WTC11 (cell line): Measurements from ENCODE around the gene AGAP3. TPM values are rescaled to one million over a fixed set of nuclear protein-coding genes. Genes with fewer than 3 reads are reported as not detected.

Experiments used
- ATAC-seq: fragments of 200-7000 bp; cut with Tn5 transposase; 2 replicates; pipeline ENCODE4 v1.10.0; 2021; ENCODE audit warnings: mild to moderate bottlenecking, moderate library complexity
- CTCF ChIA-PET: fragments of 300-600 bp; sonication (Branson Sonifier 250); formaldehyde crosslinking; loops from one replicate; lab custom pipeline; 2021; ENCODE audit warnings: antibody characterized with exemption; lab: Charles Lee
- POLR2A ChIA-PET: fragments of 350-600 bp; sonication (Branson Sonifier 250); formaldehyde crosslinking; loops from one replicate; lab custom pipeline; 2021; ENCODE audit warnings: antibody characterized with exemption; lab: Charles Lee
- DNase-seq: peaks from one replicate; pipeline ENCODE4 v3.0.0; 2021; ENCODE audit warnings: low spot score
- H3K27ac Mint-ChIP-seq: 2 replicates; pipeline ENCODE4 v1.8.0; 2021; ENCODE audit warnings: mixed read lengths
- H3K27me3 Mint-ChIP-seq: 2 replicates; pipeline ENCODE4 v1.8.0; 2021; ENCODE audit warnings: low read depth, mild to moderate bottlenecking, moderate library complexity, mixed read lengths
- H3K36me3 Mint-ChIP-seq: 2 replicates; pipeline ENCODE4 v1.8.0; 2021; ENCODE audit warnings: mixed read lengths
- H3K4me1 Mint-ChIP-seq: 2 replicates; pipeline ENCODE4 v1.8.0; 2022; ENCODE audit warnings: mixed read lengths
- H3K4me3 Mint-ChIP-seq: 2 replicates; pipeline ENCODE4 v1.8.0; 2021; ENCODE audit warnings: mild to moderate bottlenecking, moderate library complexity, mixed read lengths
- H3K9me3 Mint-ChIP-seq: 2 replicates; pipeline ENCODE4 v1.8.0; 2021; ENCODE audit warnings: mixed read lengths
- ELF4 ChIP-seq: sonication (generic); formaldehyde crosslinking; IDR thresholded peaks from 2 replicates; pipeline ENCODE4 v1.8.1; 2022; ENCODE audit warnings: low read depth, mild to moderate bottlenecking, moderate library complexity, missing genetic modification reagents
- HMGA2 ChIP-seq: fragments of 250-450 bp; sonication (Bioruptor Pico); IDR thresholded peaks from 2 replicates; pipeline ENCODE4 v1.4.0; 2021; ENCODE audit warnings: mild to moderate bottlenecking, moderate library complexity
- JUN ChIP-seq: sonication (generic); formaldehyde crosslinking; IDR thresholded peaks from 2 replicates; pipeline ENCODE4 v1.8.0; 2023; ENCODE audit warnings: mild to moderate bottlenecking, missing genetic modification reagents
- NFE2L1 ChIP-seq: sonication (generic); formaldehyde crosslinking; IDR thresholded peaks from 2 replicates; pipeline ENCODE4 v1.8.1; 2023; ENCODE audit warnings: missing genetic modification reagents
- PRRX2 ChIP-seq: fragments of 250-450 bp; sonication (Bioruptor Pico); IDR thresholded peaks from 2 replicates; pipeline ENCODE4 v1.8.0; 2021; ENCODE audit warnings: mild to moderate bottlenecking
- RELA ChIP-seq: sonication (generic); formaldehyde crosslinking; IDR thresholded peaks from 2 replicates; pipeline ENCODE4 v1.8.1; 2022; ENCODE audit warnings: missing genetic modification reagents, mild to moderate bottlenecking, borderline replicate concordance
- TEAD1 ChIP-seq: sonication (generic); formaldehyde crosslinking; IDR thresholded peaks from 2 replicates; pipeline ENCODE4 v1.8.0; 2022; ENCODE audit warnings: mild to moderate bottlenecking, missing genetic modification reagents
- ZNF121 ChIP-seq: sonication (generic); formaldehyde crosslinking; IDR thresholded peaks from 2 replicates; pipeline ENCODE4 v1.8.0; 2023; ENCODE audit warnings: missing genetic modification reagents
- ZNF416 ChIP-seq: fragments of 250-450 bp; sonication (Bioruptor Pico); IDR thresholded peaks from 2 replicates; pipeline ENCODE4 v1.9.0; 2021; ENCODE audit warnings: mild to moderate bottlenecking, inconsistent platforms
- total RNA-seq: library from RNA; stranded (reverse); gene quantifications from 3 replicates; pipeline ENCODE4 v1.2.3, GENCODE V29; 2021
- TF ChIP-seq, protein P1 (sequence below): fragments of 250-450 bp; sonication (Bioruptor Pico); IDR thresholded peaks from 2 replicates; pipeline ENCODE4 v1.9.0; 2021; ENCODE audit warnings: moderate library complexity, mild to moderate bottlenecking, inconsistent platforms, borderline replicate concordance
- TF ChIP-seq, protein P2 (sequence below): sonication (generic); formaldehyde crosslinking; IDR thresholded peaks from 2 replicates; pipeline ENCODE4 v1.8.0; 2023; ENCODE audit warnings: mild to moderate bottlenecking, missing genetic modification reagents
- TF ChIP-seq, protein P3 (sequence below): sonication (generic); formaldehyde crosslinking; IDR thresholded peaks from 2 replicates; pipeline ENCODE4 v1.8.0; 2023; ENCODE audit warnings: missing genetic modification reagents
- TF ChIP-seq, protein P4 (sequence below): sonication (generic); formaldehyde crosslinking; IDR thresholded peaks from 2 replicates; pipeline ENCODE4 v1.8.1; 2023; ENCODE audit warnings: mild to moderate bottlenecking, missing genetic modification reagents
- TF ChIP-seq, protein P5 (sequence below): sonication (generic); formaldehyde crosslinking; IDR thresholded peaks from 2 replicates; pipeline ENCODE4 v1.8.1; 2023; ENCODE audit warnings: mild to moderate bottlenecking, missing genetic modification reagents

AGAP3 gene
- total RNA-seq, 1 experiment from 2014 or later: 163 TPM

DNA sequence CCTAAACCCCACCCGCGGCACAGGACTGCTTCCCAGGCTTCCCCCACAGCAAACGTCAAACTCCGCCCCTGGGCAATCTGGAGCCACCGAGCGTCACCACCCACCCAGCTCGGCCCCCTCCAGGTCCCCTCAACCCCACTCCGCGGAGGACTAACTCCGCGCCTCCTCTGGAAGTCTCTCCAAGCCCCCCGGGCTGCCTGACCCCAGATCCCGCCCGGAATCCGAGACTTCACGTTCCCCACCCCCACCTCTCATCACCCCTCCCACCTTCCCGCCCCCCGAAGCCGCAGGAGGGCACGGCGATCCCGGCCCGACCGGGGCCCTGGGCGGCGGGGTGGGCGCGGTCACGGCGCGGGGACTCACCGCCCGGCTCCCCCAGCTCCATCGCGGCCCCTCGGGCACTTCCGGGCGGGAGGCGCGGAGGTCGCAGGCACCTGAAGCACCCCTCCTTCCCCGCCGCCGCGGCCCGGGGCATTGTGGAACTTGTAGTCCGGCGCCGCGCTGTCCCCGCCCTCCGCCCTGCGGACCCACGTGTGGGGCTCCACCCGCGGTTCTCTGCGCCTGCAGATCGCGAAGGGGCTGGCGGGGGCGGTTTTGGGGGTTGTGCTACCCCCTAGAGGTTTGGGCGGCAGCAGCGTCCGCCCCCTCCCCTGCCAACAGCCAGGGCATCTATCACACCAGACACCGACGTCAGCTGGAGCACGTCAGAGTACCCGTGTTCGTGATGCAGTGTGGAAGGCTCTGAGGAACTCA lies 3.0 kb upstream of the AGAP3 start, which contains the start of gene TMUB1 (continued):
- TF ChIP-seq, protein P1, sequence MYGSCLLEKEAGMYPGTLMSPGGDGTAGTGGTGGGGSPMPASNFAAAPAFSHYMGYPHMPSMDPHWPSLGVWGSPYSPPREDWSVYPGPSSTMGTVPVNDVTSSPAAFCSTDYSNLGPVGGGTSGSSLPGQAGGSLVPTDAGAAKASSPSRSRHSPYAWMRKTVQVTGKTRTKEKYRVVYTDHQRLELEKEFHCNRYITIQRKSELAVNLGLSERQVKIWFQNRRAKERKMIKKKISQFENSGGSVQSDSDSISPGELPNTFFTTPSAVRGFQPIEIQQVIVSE (CRISPR knock-in tag): no peak
- TF ChIP-seq HMGA2 (CRISPR knock-in tag): no peak
- no peak for TF ChIP-seq RELA (CRISPR knock-in tag)
- TF ChIP-seq JUN (CRISPR knock-in tag): no peak
- TF ChIP-seq, all 79 proteins: peak for 8

DNA sequence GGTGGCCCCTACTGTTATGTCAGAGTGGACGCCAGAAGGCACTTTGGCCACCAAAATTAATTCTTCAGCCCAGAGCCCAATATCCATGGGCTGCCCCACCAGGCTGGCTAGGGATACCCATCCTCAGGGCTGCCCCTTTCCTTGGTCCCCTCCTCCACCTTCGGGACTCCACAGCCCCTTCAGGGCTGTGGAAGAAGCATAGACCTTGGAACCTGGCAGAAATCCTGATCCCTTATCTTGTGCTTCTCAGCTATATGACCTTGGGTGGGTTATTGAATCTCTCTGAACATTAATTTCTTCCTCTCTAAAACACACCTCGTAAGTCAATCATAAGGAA lies 2.5 kb upstream of the AGAP3 start:
- DNase-seq (no peak), ATAC-seq (no peak)
- no peaks in the 10 kb centered on the region for H3K9me3 Mint-ChIP-seq
- H3K27me3 Mint-ChIP-seq: peaks cover 10% of the 10 kb centered on the region
- no peaks in the 10 kb centered on the region for H3K36me3 Mint-ChIP-seq
- ChIA-PET POLR2A (interaction anchor here (1.9 kb wide), 1 partner anchor 21 kb away, joined by 7 read pairs; no protein-coding TSS in a partner anchor), CTCF (interaction anchor here (1.0 to 1.9 kb wide), 5 partner anchors 28 to 75 kb away, joined by 3 to 5 read pairs (median 5); no protein-coding TSS in a partner anchor)
- H3K4me1 Mint-ChIP-seq: peaks cover 37% of the 10 kb centered on the region
- peak overlapping the region; percentile 87 for H3K4me3 Mint-ChIP-seq
- H3K27ac Mint-ChIP-seq: no peak overlapping the region
- TF ChIP-seq, protein P2, sequence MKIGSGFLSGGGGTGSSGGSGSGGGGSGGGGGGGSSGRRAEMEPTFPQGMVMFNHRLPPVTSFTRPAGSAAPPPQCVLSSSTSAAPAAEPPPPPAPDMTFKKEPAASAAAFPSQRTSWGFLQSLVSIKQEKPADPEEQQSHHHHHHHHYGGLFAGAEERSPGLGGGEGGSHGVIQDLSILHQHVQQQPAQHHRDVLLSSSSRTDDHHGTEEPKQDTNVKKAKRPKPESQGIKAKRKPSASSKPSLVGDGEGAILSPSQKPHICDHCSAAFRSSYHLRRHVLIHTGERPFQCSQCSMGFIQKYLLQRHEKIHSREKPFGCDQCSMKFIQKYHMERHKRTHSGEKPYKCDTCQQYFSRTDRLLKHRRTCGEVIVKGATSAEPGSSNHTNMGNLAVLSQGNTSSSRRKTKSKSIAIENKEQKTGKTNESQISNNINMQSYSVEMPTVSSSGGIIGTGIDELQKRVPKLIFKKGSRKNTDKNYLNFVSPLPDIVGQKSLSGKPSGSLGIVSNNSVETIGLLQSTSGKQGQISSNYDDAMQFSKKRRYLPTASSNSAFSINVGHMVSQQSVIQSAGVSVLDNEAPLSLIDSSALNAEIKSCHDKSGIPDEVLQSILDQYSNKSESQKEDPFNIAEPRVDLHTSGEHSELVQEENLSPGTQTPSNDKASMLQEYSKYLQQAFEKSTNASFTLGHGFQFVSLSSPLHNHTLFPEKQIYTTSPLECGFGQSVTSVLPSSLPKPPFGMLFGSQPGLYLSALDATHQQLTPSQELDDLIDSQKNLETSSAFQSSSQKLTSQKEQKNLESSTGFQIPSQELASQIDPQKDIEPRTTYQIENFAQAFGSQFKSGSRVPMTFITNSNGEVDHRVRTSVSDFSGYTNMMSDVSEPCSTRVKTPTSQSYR: no peak
- TF ChIP-seq ZNF416 (CRISPR knock-in tag): no peak

DNA sequence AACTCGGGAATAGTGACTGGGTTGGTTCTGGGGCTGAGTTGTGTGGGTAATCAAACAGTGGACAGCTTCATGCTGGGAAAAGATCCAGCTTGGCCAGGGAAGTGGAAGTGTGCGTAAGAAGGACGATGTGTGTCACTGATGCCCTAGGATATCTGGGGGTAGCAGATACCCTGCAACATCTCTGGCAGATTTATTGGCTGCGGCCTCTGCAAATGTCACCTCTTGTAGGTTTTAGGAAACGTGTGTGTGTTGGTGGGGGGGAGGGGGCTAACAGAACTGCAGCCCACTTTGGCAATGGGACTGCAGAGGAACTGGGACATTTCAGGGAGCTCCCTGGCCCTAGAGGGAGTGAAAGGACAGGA lies 965 bp upstream of the AGAP3 start:
- H3K9me3 Mint-ChIP-seq: no peaks in the 10 kb centered on the region
- ChIA-PET POLR2A (interaction anchor here (0.7 to 1.0 kb wide), 6 partner anchors 23 to 142 kb away, joined by 3 to 6 read pairs (median 4); no protein-coding TSS in a partner anchor), CTCF (interaction anchor here (0.6 to 2.1 kb wide), 17 partner anchors 8 to 142 kb away, joined by 3 to 19 read pairs (median 4); partner anchors contain the start of genes ABCB8 and ABCF2)
- H3K36me3 Mint-ChIP-seq: no peaks in the 10 kb centered on the region
- ATAC-seq (no peak), DNase-seq (no peak)
- H3K27ac Mint-ChIP-seq: peak overlapping the region; percentile 67
- no peak for TF ChIP-seq ZNF121 (CRISPR knock-in tag)
- no peak for TF ChIP-seq NFE2L1 (CRISPR knock-in tag)
- no peak for TF ChIP-seq ELF4 (CRISPR knock-in tag)
- TF ChIP-seq, protein P3, sequence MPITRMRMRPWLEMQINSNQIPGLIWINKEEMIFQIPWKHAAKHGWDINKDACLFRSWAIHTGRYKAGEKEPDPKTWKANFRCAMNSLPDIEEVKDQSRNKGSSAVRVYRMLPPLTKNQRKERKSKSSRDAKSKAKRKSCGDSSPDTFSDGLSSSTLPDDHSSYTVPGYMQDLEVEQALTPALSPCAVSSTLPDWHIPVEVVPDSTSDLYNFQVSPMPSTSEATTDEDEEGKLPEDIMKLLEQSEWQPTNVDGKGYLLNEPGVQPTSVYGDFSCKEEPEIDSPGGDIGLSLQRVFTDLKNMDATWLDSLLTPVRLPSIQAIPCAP (CRISPR knock-in tag): no peak
- TF ChIP-seq, protein P4, sequence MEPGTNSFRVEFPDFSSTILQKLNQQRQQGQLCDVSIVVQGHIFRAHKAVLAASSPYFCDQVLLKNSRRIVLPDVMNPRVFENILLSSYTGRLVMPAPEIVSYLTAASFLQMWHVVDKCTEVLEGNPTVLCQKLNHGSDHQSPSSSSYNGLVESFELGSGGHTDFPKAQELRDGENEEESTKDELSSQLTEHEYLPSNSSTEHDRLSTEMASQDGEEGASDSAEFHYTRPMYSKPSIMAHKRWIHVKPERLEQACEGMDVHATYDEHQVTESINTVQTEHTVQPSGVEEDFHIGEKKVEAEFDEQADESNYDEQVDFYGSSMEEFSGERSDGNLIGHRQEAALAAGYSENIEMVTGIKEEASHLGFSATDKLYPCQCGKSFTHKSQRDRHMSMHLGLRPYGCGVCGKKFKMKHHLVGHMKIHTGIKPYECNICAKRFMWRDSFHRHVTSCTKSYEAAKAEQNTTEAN (CRISPR knock-in tag): no peak
- peak; percentile 46; the same call in 1 of the 2 replicates for TF ChIP-seq TEAD1 (CRISPR knock-in tag)
- TF ChIP-seq, protein P5, sequence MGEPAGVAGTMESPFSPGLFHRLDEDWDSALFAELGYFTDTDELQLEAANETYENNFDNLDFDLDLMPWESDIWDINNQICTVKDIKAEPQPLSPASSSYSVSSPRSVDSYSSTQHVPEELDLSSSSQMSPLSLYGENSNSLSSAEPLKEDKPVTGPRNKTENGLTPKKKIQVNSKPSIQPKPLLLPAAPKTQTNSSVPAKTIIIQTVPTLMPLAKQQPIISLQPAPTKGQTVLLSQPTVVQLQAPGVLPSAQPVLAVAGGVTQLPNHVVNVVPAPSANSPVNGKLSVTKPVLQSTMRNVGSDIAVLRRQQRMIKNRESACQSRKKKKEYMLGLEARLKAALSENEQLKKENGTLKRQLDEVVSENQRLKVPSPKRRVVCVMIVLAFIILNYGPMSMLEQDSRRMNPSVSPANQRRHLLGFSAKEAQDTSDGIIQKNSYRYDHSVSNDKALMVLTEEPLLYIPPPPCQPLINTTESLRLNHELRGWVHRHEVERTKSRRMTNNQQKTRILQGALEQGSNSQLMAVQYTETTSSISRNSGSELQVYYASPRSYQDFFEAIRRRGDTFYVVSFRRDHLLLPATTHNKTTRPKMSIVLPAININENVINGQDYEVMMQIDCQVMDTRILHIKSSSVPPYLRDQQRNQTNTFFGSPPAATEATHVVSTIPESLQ (CRISPR knock-in tag): no peak
- no peak for TF ChIP-seq PRRX2 (CRISPR knock-in tag)
- peak overlapping the region; percentile 84 for H3K4me3 Mint-ChIP-seq
- peaks cover 39% of the 10 kb centered on the region for H3K4me1 Mint-ChIP-seq
- peaks cover 18% of the 10 kb centered on the region for H3K27me3 Mint-ChIP-seq
